ENCODE measurements around the gene DCAF6.
"Not testable (repeated sequence)": the region's sequence is repeated elsewhere in the genome, so short reads cannot be mapped to it uniquely, and the experiment has no call there.

DNA sequence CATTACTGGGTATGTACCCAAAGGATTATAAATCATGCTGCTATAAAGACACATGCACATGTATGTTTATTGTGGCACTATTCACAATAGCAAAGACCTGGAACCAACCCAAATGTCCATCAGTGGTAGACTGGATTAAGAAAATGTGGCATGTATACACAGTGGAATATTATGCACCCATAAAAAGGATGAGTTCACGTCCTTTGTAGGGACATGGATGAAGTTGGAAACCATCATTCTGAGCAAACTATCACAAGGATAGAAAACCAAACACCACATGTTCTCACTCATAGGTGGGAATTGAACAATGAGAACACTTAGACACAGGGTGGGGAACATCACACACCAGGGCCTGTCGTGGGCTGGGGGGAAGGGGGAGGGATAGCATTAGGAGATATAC lies 49.3 kb upstream of the DCAF6 start:
- not testable (repeated sequence) for TF ChIP-seq BHLHE40 (IDR thresholded peaks at IDR 0.05; ENCODE audit: borderline replicate concordance); CTBP1 (IDR thresholded peaks at IDR 0.05; ENCODE audit: borderline replicate concordance); ARNT (IDR thresholded peaks at IDR 0.05); SP1 (IDR thresholded peaks at IDR 0.05); TARDBP (IDR thresholded peaks at IDR 0.05); SUZ12 (IDR thresholded peaks at IDR 0.05); ELF4 (IDR thresholded peaks at IDR 0.05); LEF1 (IDR thresholded peaks at IDR 0.05; ENCODE audit: borderline replicate concordance); ZNF384 (IDR thresholded peaks at IDR 0.05); FOXM1 (IDR thresholded peaks at IDR 0.05; ENCODE audit: borderline replicate concordance); FOXA1 (IDR thresholded peaks at IDR 0.05)
- TF ChIP-seq, protein P1, sequence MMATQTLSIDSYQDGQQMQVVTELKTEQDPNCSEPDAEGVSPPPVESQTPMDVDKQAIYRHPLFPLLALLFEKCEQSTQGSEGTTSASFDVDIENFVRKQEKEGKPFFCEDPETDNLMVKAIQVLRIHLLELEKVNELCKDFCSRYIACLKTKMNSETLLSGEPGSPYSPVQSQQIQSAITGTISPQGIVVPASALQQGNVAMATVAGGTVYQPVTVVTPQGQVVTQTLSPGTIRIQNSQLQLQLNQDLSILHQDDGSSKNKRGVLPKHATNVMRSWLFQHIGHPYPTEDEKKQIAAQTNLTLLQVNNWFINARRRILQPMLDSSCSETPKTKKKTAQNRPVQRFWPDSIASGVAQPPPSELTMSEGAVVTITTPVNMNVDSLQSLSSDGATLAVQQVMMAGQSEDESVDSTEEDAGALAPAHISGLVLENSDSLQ (IDR thresholded peaks at IDR 0.05), result not testable (repeated sequence)

Data from HEK293T (cell line).